ENCODE results near the gene THOP1.

DNA sequence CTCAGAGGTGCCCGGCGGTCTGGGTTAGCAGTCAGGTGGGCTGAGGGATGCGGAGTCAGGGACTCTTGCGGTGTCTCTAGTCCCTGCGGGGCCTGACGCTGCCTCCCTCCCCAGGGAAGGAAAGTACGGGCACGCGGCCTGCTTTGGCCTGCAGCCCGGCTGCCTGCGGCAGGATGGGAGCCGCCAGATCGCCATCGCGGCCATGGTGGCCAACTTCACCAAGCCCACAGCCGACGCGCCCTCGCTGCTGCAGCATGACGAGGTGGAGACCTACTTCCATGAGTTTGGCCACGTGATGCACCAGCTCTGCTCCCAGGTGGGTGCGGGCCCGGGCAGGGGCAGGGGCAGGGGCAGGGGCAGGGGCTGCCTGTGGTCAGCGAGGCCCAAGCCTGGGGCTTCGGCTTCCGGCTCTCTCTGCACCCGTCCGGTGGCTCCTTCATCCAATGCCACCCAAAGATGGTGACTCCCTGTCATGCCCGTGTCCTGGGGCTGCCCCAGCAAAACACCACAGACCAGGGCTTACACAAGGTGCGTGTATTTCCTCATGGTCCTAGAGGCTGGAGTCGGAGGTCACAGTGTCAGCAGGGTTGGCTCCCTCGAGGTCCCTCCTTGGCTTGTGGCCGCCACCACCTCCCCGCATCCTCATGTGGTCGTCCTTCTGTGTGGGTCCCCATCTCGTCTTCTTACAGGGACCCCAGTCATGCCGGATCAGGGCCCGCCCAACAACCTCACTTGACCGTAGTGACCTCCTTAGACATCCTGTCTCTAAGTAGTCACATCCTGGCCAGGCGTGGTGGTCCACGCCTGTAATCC lies 23.0 kb downstream of the THOP1 start:
- TF ChIP-seq, protein P1, sequence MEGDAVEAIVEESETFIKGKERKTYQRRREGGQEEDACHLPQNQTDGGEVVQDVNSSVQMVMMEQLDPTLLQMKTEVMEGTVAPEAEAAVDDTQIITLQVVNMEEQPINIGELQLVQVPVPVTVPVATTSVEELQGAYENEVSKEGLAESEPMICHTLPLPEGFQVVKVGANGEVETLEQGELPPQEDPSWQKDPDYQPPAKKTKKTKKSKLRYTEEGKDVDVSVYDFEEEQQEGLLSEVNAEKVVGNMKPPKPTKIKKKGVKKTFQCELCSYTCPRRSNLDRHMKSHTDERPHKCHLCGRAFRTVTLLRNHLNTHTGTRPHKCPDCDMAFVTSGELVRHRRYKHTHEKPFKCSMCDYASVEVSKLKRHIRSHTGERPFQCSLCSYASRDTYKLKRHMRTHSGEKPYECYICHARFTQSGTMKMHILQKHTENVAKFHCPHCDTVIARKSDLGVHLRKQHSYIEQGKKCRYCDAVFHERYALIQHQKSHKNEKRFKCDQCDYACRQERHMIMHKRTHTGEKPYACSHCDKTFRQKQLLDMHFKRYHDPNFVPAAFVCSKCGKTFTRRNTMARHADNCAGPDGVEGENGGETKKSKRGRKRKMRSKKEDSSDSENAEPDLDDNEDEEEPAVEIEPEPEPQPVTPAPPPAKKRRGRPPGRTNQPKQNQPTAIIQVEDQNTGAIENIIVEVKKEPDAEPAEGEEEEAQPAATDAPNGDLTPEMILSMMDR (IDR thresholded peaks at IDR 0.05), result no peak
- no peak for TF ChIP-seq POLR2A (IDR thresholded peaks at IDR 0.05)

All from heart left ventricle (tissue), 13 donors.